GM18526 (cell line): ENCODE results near the gene GAR1.

Experiments
- POLR2A ChIP-seq: IDR thresholded peaks from 3 replicates; pipeline ENCODE4 v1.6.1; 2011; ENCODE audit not compliant: insufficient read length; ENCODE audit errors: extremely low read depth

The GAR1 gene

DNA sequence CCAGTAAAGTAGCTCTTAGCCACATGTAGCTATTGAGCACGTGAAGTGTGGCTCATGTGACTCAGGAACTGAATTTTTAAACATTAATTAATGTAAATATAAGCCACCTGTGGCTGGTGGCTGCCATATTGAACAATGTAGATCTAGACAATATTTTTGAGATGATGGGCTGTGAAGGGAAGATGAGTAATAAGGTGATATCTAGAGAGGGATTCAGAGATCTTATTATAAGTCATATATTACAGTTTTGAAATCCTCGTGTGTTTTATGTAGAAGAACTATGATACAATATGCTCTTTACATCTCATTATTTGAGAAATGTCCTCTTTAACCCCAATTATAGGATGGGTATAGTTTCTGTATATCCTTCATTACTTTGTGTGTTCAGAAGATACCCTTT is 5.6 kb downstream of the GAR1 start:
- TF ChIP-seq POLR2A, result no peak

DNA sequence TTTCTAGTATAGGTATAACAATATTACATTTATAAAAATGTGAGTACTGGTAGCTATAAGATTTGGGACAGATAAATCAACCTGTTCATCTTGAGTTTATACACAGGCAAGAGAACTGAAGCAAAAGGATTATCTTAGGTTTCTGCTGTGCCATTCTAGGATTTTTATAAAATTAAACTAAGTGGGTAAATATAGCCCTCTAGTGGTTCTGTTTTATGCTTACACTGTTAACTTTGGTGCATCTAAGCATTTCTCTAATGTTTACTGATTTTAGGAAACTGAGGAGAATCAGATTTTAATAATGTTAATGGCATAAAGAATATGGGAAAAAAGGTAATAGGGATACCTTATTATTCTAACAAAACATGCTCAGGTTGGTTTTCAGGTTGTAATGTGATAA is 11.2 kb downstream of the GAR1 start:
- no peak for TF ChIP-seq POLR2A

GRCh38 chr4:109827672-109828071 is 12.1 kb downstream of the GAR1 start, which contains the start of gene RRH:
Gene RRH (plus strand): TSS chr4:109827972. CDS start chr4:109828028, 56 bp downstream.
- no peak for TF ChIP-seq POLR2A

DNA sequence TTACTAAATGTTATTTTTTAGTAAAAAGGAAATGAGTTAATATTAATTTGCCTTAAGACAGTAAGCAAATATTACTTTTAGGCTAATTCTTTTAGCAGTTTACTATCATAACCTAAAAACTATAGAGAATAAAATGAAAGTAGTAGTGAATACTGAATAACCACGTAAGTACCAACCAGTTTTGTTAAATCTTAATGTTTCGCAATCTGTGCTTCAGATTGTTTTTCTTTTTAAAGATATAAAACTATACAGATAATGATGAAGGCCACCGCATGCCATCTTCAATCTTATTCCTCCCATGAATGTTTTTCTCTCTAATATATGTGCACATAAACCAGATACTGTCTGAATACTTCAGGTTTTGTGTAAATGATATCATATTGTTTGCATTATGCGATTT is 18.2 kb downstream of the GAR1 start:
- no peak for TF ChIP-seq POLR2A

DNA sequence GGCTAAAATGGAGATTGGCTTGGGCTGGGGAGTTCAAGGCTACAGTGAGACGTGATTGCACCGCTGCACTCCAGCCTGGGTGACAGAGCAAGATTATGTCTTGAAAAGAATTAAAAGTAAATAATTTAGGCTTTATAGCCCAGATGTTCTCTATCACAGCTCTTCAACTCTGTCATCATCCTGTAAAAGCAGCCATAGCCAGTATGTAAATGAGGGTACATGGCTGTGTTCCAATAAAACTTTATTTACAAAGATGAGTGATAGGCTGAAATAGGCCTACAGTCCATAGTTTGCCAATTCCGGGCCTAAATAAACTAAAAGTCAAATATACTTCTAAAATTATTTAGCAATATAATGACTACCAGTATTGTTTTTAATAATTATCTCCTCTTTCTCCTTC is 21.4 kb downstream of the GAR1 start:
- TF ChIP-seq POLR2A, result no peak

- no peak for TF ChIP-seq POLR2A
These were observed 31.0 kb downstream of the GAR1 start for GRCh38 chr4:109846395-109847098.

DNA sequence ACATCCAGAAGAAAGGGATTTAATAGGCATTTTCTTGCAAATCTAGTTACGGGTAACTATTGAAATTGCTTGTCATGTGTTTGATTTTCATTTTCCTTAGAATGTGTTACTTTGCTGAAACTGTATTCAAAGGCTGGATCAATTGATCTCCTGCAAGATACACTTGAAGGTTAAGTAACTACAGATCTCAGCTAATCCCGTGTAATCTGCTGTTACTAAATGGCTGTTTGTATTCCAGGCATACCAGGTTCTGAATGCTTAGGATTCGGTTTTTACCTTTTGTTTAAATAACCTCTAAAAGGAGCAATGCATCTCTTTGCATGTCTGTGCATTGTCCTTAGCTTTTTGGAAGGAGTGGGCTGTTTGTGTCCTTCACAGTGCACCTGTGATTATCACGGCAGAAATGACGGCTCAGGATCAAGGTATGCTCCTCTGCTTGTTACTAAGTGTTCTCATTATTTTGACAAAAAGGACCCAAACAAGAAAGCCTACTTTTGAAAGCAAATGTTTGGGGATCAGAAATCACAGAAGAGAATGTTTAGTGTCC is 32.4 kb downstream of the GAR1 start, which contains the start of gene LRIT3:
Gene LRIT3 (plus strand): TSS at position 212 of the 547 bp plus-strand sequence. CDS start 95 bp downstream, at position 307.
- TF ChIP-seq POLR2A, result no peak

DNA sequence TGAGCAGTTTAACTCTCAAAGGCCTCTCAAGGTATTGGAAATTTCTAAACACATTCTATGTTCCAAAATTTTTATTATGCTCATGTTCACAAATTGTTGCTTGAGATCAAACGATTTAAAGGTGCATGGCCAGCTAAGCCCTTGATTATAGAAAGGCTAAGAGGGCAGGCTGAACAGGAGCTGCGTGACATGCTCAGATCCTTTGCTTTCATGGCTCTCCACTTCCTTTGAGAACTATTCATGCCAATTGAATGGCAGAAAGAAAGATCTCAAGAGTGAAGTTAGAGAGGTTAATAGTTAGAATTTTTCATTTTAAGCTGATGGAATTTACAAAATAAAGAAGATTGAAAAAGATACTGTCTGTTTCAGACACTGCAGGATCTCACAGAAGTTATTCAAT is 32.9 kb downstream of the GAR1 start:
- TF ChIP-seq POLR2A, result no peak

GRCh38 chr4:109850601-109851000 is 35.0 kb downstream of the GAR1 start:
- TF ChIP-seq POLR2A, result no peak

DNA sequence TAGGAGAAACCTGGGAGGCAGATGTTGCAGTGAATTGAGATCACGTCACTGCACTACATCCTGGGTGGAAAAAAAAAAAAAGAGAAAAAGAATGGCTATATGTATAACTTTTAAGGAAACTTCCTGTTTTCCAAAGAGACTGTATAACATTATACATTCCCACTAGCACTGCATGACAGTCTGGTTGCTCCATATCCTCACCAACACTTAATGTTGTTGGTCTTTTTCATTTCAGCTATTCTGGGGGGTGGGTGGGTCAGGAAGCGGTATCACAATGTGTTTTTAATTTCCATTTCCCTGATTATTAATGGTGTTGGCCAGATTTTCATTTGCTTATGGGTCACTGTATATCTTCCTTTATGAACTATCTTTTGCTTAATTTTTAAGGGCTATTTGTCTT is 45.7 kb downstream of the GAR1 start:
- TF ChIP-seq POLR2A, result no peak

DNA sequence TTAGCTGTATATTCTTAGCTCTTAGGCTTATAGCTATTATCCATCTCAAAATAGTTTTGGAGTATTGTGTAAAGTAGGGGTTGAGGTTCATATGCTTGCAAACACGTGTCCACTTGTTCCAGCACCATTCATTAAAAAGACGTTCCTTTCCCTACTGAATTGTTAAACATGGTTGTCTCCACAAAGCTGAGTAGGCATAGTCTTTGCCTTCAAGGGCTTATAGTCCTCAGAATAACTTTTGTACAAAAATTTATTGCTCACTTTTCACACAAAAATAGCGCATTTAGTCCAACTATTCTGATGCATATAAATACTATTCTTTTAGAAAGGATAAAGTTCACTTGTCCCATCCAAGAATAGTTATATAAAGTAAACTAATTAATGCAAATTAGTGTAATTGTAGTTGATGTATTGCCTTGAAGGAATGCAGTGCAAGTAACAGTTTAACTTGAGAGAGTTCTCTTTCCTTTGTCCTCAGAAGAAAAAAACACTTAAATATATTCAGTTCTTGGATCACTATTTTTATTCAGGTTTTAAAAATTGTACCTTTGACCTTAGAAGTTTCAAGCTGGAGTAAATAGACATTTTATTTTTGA is 46.5 kb downstream of the GAR1 start:
- TF ChIP-seq POLR2A, result no peak

DNA sequence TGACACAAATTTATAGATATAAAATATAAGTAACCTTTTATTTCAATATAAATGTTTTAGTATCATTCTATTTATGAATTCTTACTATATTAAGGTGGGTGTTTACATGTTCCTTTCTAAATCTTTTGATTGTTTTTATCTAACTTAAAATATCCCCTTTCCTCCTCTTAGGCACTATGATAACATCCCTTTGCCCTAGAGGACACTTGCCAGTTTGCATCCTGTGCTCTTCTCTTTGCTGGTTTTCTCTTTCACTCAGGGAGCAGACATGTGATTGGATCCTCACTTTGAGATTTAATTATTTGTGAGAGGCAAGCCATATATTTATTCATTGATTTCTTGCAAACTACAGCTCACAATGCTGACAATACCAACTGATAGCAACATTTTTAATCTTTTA is 48.6 kb downstream of the GAR1 start:
- TF ChIP-seq POLR2A, result no peak

GRCh38 chr4:109870061-109870460 is 54.5 kb downstream of the GAR1 start:
- no peak for TF ChIP-seq POLR2A

- no peak for TF ChIP-seq POLR2A
These were observed 56.5 kb downstream of the GAR1 start for GRCh38 chr4:109872065-109872464.

DNA sequence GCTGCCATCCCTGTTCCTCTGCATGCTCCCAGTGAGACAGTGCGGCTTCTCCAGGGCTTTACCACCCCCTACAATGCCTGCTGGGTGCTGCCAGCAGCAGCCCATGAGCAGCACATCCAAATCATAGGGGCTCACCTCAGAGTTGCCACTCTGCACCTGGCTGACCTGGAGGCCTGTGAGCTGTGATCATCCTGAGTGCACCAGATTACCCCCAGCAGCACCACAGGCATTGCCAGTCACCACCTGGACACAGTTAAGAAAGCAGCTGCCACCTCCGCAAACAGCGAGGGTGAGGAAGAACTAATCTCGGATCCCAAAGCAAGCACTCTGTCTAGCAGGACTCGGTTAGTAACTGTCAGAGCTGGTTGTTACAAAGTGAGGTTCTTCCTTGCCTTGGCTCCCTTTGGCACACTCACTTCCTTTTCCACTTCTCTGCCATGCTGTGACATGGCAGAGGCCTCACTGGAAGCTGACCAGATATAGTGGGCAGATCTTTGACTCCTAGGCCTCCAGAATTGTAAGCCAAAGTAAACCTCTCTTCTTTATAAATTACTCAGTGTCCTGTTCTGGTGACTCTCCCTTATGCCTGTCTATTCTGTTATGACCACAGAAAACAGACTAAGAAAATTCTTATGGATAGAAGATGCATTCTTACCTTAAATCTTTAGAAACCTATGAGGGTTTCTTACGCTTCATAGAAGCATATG is 57.5 kb downstream of the GAR1 start:
- TF ChIP-seq POLR2A, result no peak
